Measurements from ENCODE around the gene PPP4R3C.
"Not testable (repeated sequence)": the region's sequence is repeated elsewhere in the genome, so short reads cannot be mapped to it uniquely, and the experiment has no call there.

PPP4R3C gene

DNA sequence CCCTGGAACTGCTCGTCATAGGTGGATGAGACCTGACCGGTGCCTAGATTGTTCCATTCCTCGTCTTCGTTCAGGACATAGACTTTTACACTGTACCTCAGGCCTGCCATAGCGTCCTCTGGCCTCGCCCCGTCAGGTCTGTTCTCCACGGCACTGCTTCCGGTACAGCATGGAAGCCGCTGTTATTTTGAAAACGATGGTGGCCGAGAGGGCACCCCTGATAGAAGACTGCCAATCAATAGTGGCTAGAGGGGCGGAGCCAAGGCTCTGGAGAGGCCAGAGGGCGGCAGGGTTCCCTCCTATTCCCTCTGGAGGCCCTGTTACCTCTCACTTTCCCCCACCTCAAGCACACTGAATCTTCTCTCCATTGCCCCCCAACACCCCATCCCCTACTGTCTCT lies at the start of gene PPP4R3C:
Gene PPP4R3C (minus strand): TSS at position 155 of the 400 bp plus-strand sequence. CDS start 45 bp downstream, at position 110.
- DNase-seq (ENCODE audit: low read depth, low spot score) = no peak

- DNase-seq (ENCODE audit: low read depth, low spot score) = no peak
Observed at GRCh38 chrX:27491397-27491796, 28.3 kb upstream of the PPP4R3C start.

DNA sequence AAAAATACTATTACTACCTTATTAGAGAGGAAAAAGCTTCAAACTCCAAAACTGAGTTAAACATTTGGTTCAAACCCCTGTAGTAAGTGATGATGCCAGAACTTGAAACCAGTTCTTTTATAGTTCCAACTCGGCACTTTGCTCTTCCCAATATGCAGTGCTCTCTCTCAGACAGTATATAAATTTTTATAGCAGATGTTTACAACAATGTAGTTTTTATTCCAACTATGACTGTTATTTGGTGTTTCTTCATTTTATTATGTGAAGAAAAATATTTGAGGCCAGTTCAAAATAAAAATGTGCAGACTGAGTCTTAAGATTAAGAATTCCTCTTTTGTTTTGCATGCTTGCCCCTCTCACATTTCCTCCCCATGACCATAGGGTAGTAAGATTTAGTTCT lies 2.9 kb upstream of the PPP4R3C start:
- no peak for DNase-seq (ENCODE audit: low read depth, low spot score)

- DNase-seq (ENCODE audit: low read depth, low spot score) = no peak
Observed at GRCh38 chrX:27465036-27465435, 1.9 kb upstream of the PPP4R3C start.

GRCh38 chrX:27459129-27459528 lies 4.0 kb downstream of the PPP4R3C start:
- DNase-seq (ENCODE audit: low read depth, low spot score) = not testable (repeated sequence)

- DNase-seq (ENCODE audit: low read depth, low spot score) = not testable (repeated sequence)
Observed at GRCh38 chrX:27458544-27458943, 4.6 kb downstream of the PPP4R3C start.

DNA sequence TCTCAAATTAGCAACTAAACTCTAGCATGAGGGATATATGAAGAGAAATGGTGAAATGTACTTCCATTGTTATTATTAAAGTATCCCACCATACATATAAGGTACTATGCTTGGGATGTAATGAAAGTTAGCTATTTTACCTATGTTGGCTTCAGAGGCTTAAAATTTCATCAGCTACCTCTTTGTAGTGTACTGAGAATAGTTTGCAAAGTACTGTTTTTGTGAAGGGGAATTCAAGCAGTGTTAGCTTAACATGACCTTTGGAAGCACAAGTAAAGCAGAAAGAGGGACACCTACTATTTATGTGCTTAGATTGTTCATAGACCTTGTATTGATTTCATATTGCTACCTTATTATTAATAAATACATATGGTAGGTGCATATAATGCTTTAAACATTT lies 11.8 kb downstream of the PPP4R3C start:
- DNase-seq (ENCODE audit: low read depth, low spot score) = no peak

GRCh38 chrX:27446423-27446822 lies 16.7 kb downstream of the PPP4R3C start:
- DNase-seq (ENCODE audit: low read depth, low spot score) = no peak

- no peak for DNase-seq (ENCODE audit: low read depth, low spot score)
Observed at GRCh38 chrX:27445438-27445837, 17.7 kb downstream of the PPP4R3C start.

DNA sequence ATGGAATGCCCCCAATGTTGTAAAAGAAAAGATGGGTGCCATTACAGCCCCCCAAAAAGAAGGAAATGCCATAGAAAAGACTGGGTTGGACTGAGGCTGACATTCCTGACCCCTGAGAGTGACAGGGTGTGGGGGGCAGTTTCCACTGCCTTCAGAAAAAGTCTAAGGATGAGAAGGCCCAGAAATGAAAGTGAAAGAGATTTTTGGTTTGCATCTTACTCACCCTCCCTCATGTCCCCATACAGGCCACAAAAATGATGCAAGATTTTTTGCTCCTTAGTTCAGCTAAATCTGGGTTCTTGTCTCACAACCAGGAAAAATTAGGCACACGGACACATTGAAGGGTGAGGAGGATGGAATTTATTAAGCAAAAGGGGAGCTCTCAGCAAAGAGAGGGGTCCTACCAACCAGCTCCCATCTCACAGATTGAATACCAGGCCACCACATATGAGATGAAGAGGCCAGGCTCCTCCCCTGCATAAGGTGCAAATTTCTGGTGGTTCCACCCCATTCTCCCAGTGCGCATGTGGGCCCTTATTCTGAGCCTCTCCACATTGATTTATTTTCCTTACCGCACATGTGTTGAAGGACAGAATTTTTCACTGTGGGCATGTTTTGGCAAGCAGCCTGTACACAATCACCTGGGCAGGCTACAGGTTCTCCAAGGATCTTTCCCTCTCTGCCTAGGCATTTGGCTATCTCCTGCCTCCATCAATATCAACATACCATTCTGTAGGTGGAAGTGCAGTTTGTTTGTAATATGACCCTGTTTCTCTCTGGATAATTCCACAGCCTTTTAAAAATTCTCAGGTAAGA lies 18.8 kb downstream of the PPP4R3C start:
- no peak for DNase-seq (ENCODE audit: low read depth, low spot score)

- DNase-seq (ENCODE audit: low read depth, low spot score) = not testable (repeated sequence)
Observed at GRCh38 chrX:27442392-27442791, 20.7 kb downstream of the PPP4R3C start.

DNA sequence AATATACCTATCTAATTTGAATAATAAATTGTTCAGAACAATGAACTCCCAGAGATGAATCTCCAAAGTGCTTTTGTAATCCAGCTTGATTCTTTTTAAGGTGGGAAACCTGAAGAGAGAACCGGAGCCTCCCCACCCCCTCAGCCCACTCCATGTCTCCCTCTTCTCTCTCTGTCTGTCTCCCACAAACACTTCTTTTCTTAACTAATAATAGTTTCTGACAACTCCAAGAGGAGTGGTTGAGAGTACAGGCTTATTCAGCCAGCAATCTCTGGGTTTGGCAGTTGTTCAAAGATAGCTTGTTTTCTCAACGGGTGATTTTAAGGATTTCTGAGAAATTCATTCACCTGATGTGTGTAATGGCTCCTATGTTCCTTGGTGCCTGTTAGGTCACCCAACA lies 23.4 kb downstream of the PPP4R3C start:
- no peak for DNase-seq (ENCODE audit: low read depth, low spot score)

DNA sequence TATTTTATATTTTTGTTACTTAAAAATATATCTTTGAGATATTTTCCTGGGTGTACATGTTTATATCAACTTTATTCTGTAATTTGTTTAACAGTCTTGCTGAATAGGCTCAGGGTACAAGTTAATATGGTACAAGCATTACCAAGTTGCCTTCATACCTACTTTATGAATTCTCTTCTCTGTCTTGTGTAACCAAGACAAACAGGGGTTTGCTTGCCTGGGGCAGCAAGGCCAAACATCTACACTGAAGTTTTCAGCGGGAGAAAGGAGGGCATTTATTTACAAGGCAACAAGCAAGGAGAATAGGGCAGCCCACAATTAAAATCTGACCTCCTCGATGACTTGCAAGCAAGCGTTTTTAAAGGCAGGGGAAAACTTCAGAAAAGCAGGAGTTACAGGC lies 24.2 kb downstream of the PPP4R3C start:
- DNase-seq (ENCODE audit: low read depth, low spot score) = no peak

GRCh38 chrX:27435031-27435430 lies 28.1 kb downstream of the PPP4R3C start:
- DNase-seq (ENCODE audit: low read depth, low spot score) = no peak

Measured in smooth muscle cell of the brain vasculature (primary cell).